Small intestine (tissue), 7 donors: ENCODE measurements around the gene FBXO41. TPM values are rescaled to one million over a fixed set of nuclear protein-coding genes. Genes with fewer than 3 reads are reported as not detected.
A peak's percentile ranks its signal among the peaks of the same experiment; 100 is the strongest.

Experiments used
- DNase-seq, 2 donors: peaks; one replicate each; pipeline versions ENCODE4 v3.0.0 to v3.0.0-alpha.2; 2013
- FAIRE-seq: peaks from 2 replicates; lab custom pipeline; 2012; peaks lifted over from hg19 to GRCh38; lab: Jason Lieb, UNC
- H3K27ac ChIP-seq, 3 donors: one replicate each; pipeline ENCODE4 v1.5.1; 2013; ENCODE audit warnings: low read length in 2 of 3, mild to moderate bottlenecking in 2 of 3, control low read depth in 1 of 3, inconsistent platforms in 1 of 3, low read depth in 1 of 3, moderate library complexity in 1 of 3
- H3K27me3 ChIP-seq, 3 donors: one replicate each; pipeline ENCODE4 v1.6.1; 2013; ENCODE audit warnings: low read length in 3 of 3, inconsistent platforms in 1 of 3; ENCODE audit not compliant: control insufficient read depth in 3 of 3, insufficient read depth in 3 of 3
- H3K36me3 ChIP-seq, 3 donors: one replicate each; pipeline ENCODE4 v1.6.1; 2013; ENCODE audit warnings: low read length in 3 of 3, inconsistent platforms in 1 of 3, low read depth in 1 of 3, mild to moderate bottlenecking in 1 of 3, moderate library complexity in 1 of 3; ENCODE audit not compliant: control insufficient read depth in 3 of 3, insufficient read depth in 2 of 3
- H3K4me1 ChIP-seq, 3 donors: one replicate each; pipeline ENCODE4 v1.6.1; 2013; ENCODE audit warnings: low read length in 2 of 3, inconsistent platforms in 1 of 3, low read depth in 1 of 3, mild to moderate bottlenecking in 1 of 3, moderate library complexity in 1 of 3; ENCODE audit not compliant: control insufficient read depth in 3 of 3, insufficient read depth in 2 of 3
- H3K4me3 ChIP-seq, 3 donors: one replicate each; pipeline ENCODE4 v1.5.1; 2013; ENCODE audit warnings: low read length in 3 of 3, control low read depth in 1 of 3, inconsistent platforms in 1 of 3, low read depth in 1 of 3, mild to moderate bottlenecking in 1 of 3, moderate library complexity in 1 of 3
- H3K9me3 ChIP-seq, 2 donors: one replicate each; pipeline ENCODE4 v1.6.1; 2013; ENCODE audit warnings: low read depth in 1 of 2, low read length in 1 of 2; ENCODE audit not compliant: control insufficient read depth in 2 of 2, insufficient read depth in 1 of 2
- WGBS, 3 donors: extraction: QIAGEN DNeasy Blood & Tissue Kit; methylation state at CpG; one replicate each; pipeline ENCODE4 v1.1.7; 2013; 5-methylcytosine and 5-hydroxymethylcytosine counted together
- polyA plus RNA-seq, 4 donors: library from polyadenylated mRNA; stranded (reverse) in 3 of 4; unstranded in 1 of 4; fragments of 200-250 nt in 3 of 4; fragments of 120-200 nt in 1 of 4; gene quantifications; one replicate each; pipeline versions ENCODE4 v1.2.1 to v1.2.3, GENCODE V29; 2013
- donor health status: healthy with polysubstance abuse.
- donor health status: control.
- donor health status: control.
- donor health status: Bipolar disorder and iron deficiency.
- donor health status: healthy.

The FBXO41 gene
- polyA plus RNA-seq, 4 donors, result 0.54 to 2.1 (median 1.0) TPM

DNA sequence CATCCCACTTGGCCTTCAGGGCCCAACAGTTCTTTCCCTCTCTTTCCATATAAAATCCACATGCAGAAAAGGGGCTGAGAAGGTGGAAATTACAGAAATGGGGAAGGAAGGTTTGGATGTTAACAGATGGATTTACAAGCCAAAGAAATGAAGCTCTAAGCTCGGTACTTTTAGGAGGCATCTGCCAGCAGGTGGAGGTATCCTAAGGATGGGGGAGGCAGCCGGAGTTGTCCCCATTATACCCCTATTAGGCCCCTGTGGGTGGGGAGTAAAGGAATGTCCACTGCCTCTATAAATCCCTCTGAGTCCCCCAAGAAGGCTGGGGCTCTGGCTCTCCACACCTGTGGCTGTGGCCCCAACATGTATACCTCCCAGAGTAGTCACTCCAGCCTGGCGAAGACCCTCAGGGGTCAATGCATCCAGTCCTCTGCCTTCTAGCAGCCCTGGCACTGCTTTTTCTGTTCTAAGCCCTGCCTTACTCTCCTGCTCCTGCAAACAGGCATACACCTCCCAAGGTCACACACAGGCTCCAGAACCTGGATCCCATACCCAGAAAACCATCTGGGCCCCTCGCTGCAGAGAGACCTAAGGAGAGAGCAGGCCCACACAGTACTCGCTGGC is 1.2 kb downstream of the FBXO41 start:
- Histone ChIP-seq H3K4me3 (peak overlapping the region in 1 of 3 donors; percentile 32), H3K9me3 (no peaks in the 10 kb centered on the region), H3K27ac (no peak overlapping the region), H3K4me1 (peaks cover 0 to 3% (median 0%) of the 10 kb centered on the region in 3 donors), H3K36me3 (no peaks in the 10 kb centered on the region), H3K27me3 (peaks cover 0 to 36% (median 0%) of the 10 kb centered on the region in 3 donors)
- no peak for DNase-seq
- 48 to 53% (median 50%) methylated on average over 5 of the region's 5 CpGs for WGBS, 3 donors
- FAIRE-seq, result no peak

GRCh38 chr2:73281244-73281643 is 3.0 kb downstream of the FBXO41 start:
- Histone ChIP-seq H3K27me3 (peaks cover 0 to 25% (median 0%) of the 10 kb centered on the region in 3 donors), H3K4me3 (no peak overlapping the region), H3K4me1 (peaks cover 0 to 3% (median 0%) of the 10 kb centered on the region in 3 donors), H3K27ac (no peak overlapping the region), H3K9me3 (no peaks in the 10 kb centered on the region), H3K36me3 (no peaks in the 10 kb centered on the region)
- FAIRE-seq, result no peak
- DNase-seq, result no peak

DNA sequence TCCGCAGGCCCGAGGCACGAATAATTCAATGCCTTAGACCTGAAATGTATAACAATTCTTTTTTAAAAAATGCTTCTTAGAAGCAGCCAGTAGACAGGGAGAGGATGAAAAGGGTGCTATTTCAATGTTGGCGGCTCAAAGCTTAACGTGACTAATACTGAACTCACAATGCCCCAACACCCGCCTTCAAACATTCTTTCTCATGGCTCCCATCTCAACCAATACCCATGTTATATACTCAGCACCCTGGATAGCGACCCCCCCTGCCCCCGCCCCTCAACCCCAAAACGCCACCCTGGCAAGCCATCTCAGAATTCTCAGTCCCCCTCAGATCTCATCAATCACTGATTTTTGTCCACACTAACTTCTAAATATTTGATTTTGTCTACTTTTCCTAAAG is 4.4 kb downstream of the FBXO41 start:
- no peak for FAIRE-seq
- H3K9me3 ChIP-seq, result no peaks in the 10 kb centered on the region
- H3K27me3 ChIP-seq, result peaks cover 0 to 12% (median 0%) of the 10 kb centered on the region in 3 donors
- WGBS, 3 donors, result 81 to 91% (median 83%) methylated on average over 9 of the region's 9 CpGs
- peaks cover 0 to 3% (median 0%) of the 10 kb centered on the region in 3 donors for H3K4me1 ChIP-seq
- H3K36me3 ChIP-seq, result no peaks in the 10 kb centered on the region
- H3K27ac ChIP-seq, result no peak overlapping the region
- H3K4me3 ChIP-seq, result no peak overlapping the region
- no peak for DNase-seq

DNA sequence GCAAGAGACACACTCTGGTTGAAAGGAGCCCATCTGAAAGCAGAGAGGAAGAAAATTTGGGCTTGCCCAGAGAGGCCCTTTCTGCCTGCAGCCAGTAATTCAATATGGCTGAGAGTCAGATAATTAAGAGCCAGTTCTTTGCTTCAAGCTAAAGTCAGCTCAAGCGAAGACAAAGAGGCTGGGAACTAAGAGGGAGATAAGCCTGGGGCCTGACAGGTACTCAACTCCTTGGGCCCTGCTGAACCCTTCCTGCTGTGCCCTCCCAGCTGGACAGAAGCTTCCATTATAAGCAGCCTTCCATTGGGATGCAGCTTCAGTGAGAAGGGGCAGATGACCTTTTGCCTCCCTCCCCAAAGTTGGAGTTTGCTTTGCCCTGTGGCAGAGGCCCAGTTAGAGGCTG is 12.0 kb downstream of the FBXO41 start:
- Histone ChIP-seq H3K4me1 (peaks cover 0 to 4% (median 0%) of the 10 kb centered on the region in 3 donors), H3K27ac (no peak overlapping the region), H3K36me3 (no peaks in the 10 kb centered on the region), H3K4me3 (no peak overlapping the region), H3K9me3 (no peaks in the 10 kb centered on the region), H3K27me3 (peaks cover 0 to 21% (median 0%) of the 10 kb centered on the region in 3 donors)
- DNase-seq (no peak), FAIRE-seq (no peak)
- 78 to 95% (median 94%) methylated on average over 1 of the region's 1 CpG for WGBS, 3 donors

- Histone ChIP-seq H3K36me3 (no peaks in the 10 kb centered on the region), H3K27me3 (peaks cover 0 to 21% (median 0%) of the 10 kb centered on the region in 3 donors), H3K4me1 (peaks cover 0 to 4% (median 0%) of the 10 kb centered on the region in 3 donors), H3K9me3 (no peaks in the 10 kb centered on the region), H3K4me3 (peak overlapping the region in 1 of 3 donors; percentile 59), H3K27ac (no peak overlapping the region)
- DNase-seq (no peak), FAIRE-seq (no peak)
- 11 to 23% (median 20%) methylated on average over 22 of the region's 22 CpGs for WGBS, 3 donors
These were observed 14.4 kb downstream of the FBXO41 start for GRCh38 chr2:73269686-73270465.

GRCh38 chr2:73268830-73269685 is 15.2 kb downstream of the FBXO41 start:
- 3 to 22% (median 15%) methylated on average over 94 to 113 of the region's 113 CpGs for WGBS, 3 donors

GRCh38 chr2:73268366-73268829 is 15.9 kb downstream of the FBXO41 start:
- Histone ChIP-seq H3K27ac (no peak overlapping the region), H3K4me1 (peaks cover 0 to 4% (median 0%) of the 10 kb centered on the region in 3 donors), H3K9me3 (no peaks in the 10 kb centered on the region), H3K4me3 (peak overlapping the region in 1 of 3 donors; percentile 59), H3K27me3 (peaks cover 0 to 21% (median 0%) of the 10 kb centered on the region in 3 donors), H3K36me3 (peaks cover 0 to 1% (median 0%) of the 10 kb centered on the region in 3 donors)
- DNase-seq, result no peak
- FAIRE-seq, result no peak
- 30 to 44% (median 42%) methylated on average over 14 of the region's 14 CpGs for WGBS, 3 donors

More at GRCh38 chr2:73268830-73269685, 15.2 kb downstream of the FBXO41 start:
- DNase-seq (peak; percentile 80 to 82), FAIRE-seq (no peak)
- Histone ChIP-seq H3K4me1 (peaks cover 0 to 4% (median 0%) of the 10 kb centered on the region in 3 donors), H3K27me3 (peaks cover 0 to 21% (median 0%) of the 10 kb centered on the region in 3 donors), H3K4me3 (peak overlapping the region in 1 of 3 donors; percentile 59), H3K36me3 (no peaks in the 10 kb centered on the region), H3K9me3 (no peaks in the 10 kb centered on the region), H3K27ac (no peak overlapping the region)

GRCh38 chr2:73267008-73267407 is 17.3 kb downstream of the FBXO41 start:
- H3K27me3 ChIP-seq, result peaks cover 0 to 21% (median 0%) of the 10 kb centered on the region in 3 donors
- H3K9me3 ChIP-seq, result no peaks in the 10 kb centered on the region
- no peak for DNase-seq
- H3K27ac ChIP-seq, result no peak overlapping the region
- WGBS, 3 donors, result 95 to 99% (median 96%) methylated on average over 4 of the region's 4 CpGs
- FAIRE-seq, result no peak
- H3K4me1 ChIP-seq, result peaks cover 0 to 4% (median 0%) of the 10 kb centered on the region in 3 donors
- H3K36me3 ChIP-seq, result peaks cover 0 to 6% (median 0%) of the 10 kb centered on the region in 3 donors
- no peak overlapping the region for H3K4me3 ChIP-seq
